HFFc6 (cell line): Measurements from ENCODE around the gene METTL23. TPM values are rescaled to one million over a fixed set of nuclear protein-coding genes. Genes with fewer than 3 reads are reported as not detected.

Experiments used
- DNase-seq: peaks from one replicate; pipeline ENCODE4 v3.0.0-alpha.2; 2018
- H3K27ac Mint-ChIP-seq: 2 replicates; pipeline ENCODE4 v1.8.0; 2020; ENCODE audit warnings: mild to moderate bottlenecking, mixed read lengths
- H3K27me3 Mint-ChIP-seq: 2 replicates; pipeline ENCODE4 v1.8.0; 2021; ENCODE audit warnings: mild to moderate bottlenecking, moderate library complexity, mixed read lengths; ENCODE audit not compliant: insufficient read depth
- H3K36me3 Mint-ChIP-seq: 2 replicates; pipeline ENCODE4 v1.8.0; 2021; ENCODE audit warnings: low read depth, mixed read lengths
- H3K4me1 Mint-ChIP-seq: 2 replicates; pipeline ENCODE4 v1.8.0; 2020; ENCODE audit warnings: low read depth, mixed read lengths
- H3K4me3 Mint-ChIP-seq: 2 replicates; pipeline ENCODE4 v1.8.0; 2020; ENCODE audit warnings: mild to moderate bottlenecking, moderate library complexity, mixed read lengths
- H3K9me3 Mint-ChIP-seq: 2 replicates; pipeline ENCODE4 v1.8.0; 2020; ENCODE audit warnings: mild to moderate bottlenecking, mixed read lengths
- total RNA-seq, 6 experiments: library from RNA; stranded (reverse); fragmentation: NEBNext Ultra II Directional; extraction: Animal tissue kit (Norgen Biotek cat#: 25700); gene quantifications; 2 replicates in 1 of 6; 3 replicates in 5 of 6; pipeline ENCODE4 v1.2.3, GENCODE V29; 2021
- TF ChIP-seq, protein P1 (sequence below): fragments of 200-600 bp; sonication (generic); IDR thresholded peaks from 2 replicates; pipeline ENCODE4 v1.5.0; 2021; ENCODE audit warnings: antibody characterized with exemption, mild to moderate bottlenecking

The METTL23 gene
- total RNA-seq, 6 experiments from 2014 or later = 30.1 to 32.8 (median 31.1) TPM

DNA sequence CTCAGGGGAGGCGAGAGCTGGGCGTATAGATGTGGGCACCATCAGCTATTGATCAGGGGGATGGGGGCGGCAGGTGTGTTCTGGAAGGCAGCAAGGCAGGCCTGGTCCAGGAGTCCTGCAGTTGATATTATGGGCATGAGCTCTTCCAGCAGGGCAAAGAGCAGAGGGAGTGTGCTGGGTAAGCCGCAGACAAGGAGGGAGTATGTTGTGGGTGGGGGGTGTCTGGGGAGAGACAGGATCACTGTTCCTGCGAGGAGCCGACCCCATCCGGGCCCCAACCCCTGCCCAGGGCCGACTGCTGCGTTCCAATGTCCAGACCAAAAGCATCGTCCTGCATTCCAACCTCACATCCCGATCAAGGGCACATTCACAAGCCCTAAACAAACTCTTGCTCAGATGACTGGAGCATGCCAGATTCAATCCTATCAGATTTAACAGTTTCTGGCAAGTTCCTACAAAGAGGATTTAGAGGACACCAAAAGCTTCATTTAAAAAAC, 25.1 kb upstream of the METTL23 start:
- Mint-ChIP-seq H3K27ac (peak overlapping the region; percentile 89), H3K36me3 (peaks cover 7% of the 10 kb centered on the region; the same call in 1 of the 2 replicates), H3K27me3 (peaks cover 4% of the 10 kb centered on the region), H3K4me3 (peak overlapping the region; percentile 76), H3K9me3 (no peaks in the 10 kb centered on the region), H3K4me1 (peaks cover 55% of the 10 kb centered on the region)
- no peak for DNase-seq
- TF ChIP-seq, protein P1, sequence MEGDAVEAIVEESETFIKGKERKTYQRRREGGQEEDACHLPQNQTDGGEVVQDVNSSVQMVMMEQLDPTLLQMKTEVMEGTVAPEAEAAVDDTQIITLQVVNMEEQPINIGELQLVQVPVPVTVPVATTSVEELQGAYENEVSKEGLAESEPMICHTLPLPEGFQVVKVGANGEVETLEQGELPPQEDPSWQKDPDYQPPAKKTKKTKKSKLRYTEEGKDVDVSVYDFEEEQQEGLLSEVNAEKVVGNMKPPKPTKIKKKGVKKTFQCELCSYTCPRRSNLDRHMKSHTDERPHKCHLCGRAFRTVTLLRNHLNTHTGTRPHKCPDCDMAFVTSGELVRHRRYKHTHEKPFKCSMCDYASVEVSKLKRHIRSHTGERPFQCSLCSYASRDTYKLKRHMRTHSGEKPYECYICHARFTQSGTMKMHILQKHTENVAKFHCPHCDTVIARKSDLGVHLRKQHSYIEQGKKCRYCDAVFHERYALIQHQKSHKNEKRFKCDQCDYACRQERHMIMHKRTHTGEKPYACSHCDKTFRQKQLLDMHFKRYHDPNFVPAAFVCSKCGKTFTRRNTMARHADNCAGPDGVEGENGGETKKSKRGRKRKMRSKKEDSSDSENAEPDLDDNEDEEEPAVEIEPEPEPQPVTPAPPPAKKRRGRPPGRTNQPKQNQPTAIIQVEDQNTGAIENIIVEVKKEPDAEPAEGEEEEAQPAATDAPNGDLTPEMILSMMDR = no peak

DNA sequence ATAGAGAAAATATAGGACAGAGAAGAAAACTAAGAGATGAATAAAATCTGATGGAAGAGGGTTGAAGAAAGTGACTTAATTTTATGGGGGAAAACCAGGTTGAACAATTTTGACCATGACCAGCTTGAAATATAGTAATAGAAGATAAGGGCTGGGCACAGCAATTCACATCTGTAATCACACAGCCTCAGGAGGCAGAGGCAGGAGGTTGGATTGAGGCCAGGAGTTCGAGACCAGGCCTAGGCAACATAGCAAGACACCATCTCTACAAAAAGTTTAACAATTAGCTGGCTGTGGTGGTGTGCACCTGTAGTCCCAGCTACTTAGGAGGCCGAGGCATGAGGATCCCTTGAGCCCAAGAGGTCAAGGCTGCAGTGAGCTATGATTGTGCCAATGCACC, 24.6 kb upstream of the METTL23 start:
- DNase-seq = no peak
- H3K4me1 Mint-ChIP-seq = peaks cover 57% of the 10 kb centered on the region
- peaks cover 13% of the 10 kb centered on the region for H3K36me3 Mint-ChIP-seq
- TF ChIP-seq, protein P1 = no peak
- peak overlapping the region; percentile 76; the same call in 1 of the 2 replicates for H3K4me3 Mint-ChIP-seq
- peak overlapping the region; percentile 89 for H3K27ac Mint-ChIP-seq
- H3K27me3 Mint-ChIP-seq = peaks cover 4% of the 10 kb centered on the region
- no peaks in the 10 kb centered on the region for H3K9me3 Mint-ChIP-seq

DNA sequence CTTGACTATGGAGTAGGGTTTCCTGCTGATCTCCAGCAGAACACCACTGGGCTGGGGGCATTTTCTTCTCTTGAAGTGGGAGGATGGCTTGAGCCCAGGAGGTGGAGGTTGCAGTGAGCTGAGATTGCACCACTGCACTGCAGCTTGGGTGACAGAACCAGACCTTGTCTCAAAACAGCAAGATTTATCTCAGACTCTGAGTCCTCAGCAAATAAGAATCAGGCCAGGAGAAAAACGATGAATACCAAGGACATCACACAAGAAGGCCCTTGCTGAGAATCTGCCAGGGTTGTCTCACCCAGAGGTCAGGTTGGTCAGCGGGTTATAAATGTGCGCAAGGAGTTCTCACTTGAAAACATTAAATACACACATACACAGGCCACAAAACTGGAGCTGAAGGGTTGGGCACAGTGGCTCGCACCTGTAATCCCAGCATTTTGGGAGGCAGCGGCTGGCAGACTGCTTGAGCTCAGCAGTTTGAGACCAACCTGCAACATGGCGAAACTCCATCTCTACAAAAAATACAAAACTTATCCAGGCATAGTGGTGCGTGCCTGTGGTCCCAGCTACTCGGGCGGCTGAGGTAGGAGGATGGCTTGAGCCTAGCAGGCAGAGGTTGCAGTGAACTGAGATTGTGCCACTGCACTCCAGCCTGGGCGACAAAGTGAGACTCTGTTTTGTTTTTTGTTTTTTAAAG, 23.6 kb upstream of the METTL23 start:
- H3K4me3 Mint-ChIP-seq = no peak overlapping the region
- H3K27ac Mint-ChIP-seq = no peak overlapping the region
- TF ChIP-seq, protein P1 = no peak
- H3K9me3 Mint-ChIP-seq = no peaks in the 10 kb centered on the region
- H3K36me3 Mint-ChIP-seq = peaks cover 19% of the 10 kb centered on the region
- no peak for DNase-seq
- H3K27me3 Mint-ChIP-seq = peaks cover 4% of the 10 kb centered on the region
- peaks cover 55% of the 10 kb centered on the region for H3K4me1 Mint-ChIP-seq

DNA sequence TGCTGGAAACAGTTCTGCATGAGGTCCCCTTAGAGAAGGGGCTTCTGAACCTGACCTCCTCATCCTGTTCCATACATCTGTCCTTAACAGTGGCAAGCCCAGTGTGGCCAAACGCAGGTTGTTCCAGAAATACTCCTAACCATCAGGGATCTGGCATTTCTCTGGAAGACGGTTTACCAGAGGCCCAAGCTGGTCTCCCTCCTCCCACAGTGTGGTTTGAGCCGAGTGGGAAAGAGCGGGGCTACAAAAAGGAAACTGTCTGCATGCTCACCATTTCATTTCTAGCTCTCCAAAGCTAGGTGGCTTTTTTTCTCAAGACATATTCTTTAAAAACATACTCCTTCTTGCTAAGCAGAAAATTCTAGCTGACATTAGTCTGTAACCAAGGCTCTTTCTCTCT, 21.8 kb upstream of the METTL23 start:
- Mint-ChIP-seq H3K36me3 (peaks cover 18% of the 10 kb centered on the region), H3K27me3 (peaks cover 8% of the 10 kb centered on the region), H3K4me3 (no peak overlapping the region), H3K4me1 (peaks cover 54% of the 10 kb centered on the region), H3K9me3 (no peaks in the 10 kb centered on the region), H3K27ac (no peak overlapping the region)
- TF ChIP-seq, protein P1 = no peak
- DNase-seq = no peak

DNA sequence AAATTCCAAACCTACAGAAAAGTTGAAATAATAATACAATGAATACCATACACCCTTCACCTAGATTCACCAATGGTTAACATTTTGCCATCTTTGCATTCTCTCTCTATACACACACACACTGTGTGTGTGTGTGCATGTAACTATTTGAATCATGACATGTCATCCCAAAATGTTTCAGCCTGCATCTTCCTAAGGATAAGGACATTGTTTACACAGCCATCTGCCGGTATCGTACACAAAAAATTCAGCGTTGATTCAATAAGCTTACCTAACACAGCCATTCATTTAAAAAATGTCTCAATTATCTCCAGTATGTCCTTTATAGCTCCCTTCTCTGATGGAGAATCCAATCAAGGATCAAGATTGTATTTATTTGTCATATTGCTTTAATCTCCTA, 19.8 kb upstream of the METTL23 start:
- H3K4me1 Mint-ChIP-seq = peaks cover 45% of the 10 kb centered on the region
- peaks cover 22% of the 10 kb centered on the region for H3K36me3 Mint-ChIP-seq
- no peak overlapping the region for H3K27ac Mint-ChIP-seq
- peaks cover 8% of the 10 kb centered on the region; the same call in 1 of the 2 replicates for H3K27me3 Mint-ChIP-seq
- DNase-seq = no peak
- no peaks in the 10 kb centered on the region for H3K9me3 Mint-ChIP-seq
- TF ChIP-seq, protein P1 = no peak
- H3K4me3 Mint-ChIP-seq = no peak overlapping the region
